OCI-LY3 (cell line): ENCODE data around the gene NOA1.
"Not testable (repeated sequence)": the region's sequence is repeated elsewhere in the genome, so short reads cannot be mapped to it uniquely, and the experiment has no call there.

ENCODE experiments used
- H2AFZ ChIP-seq: fragments of 200-600, 300-600 bp; shearing (Covaris generic); 2 replicates; pipeline ENCODE4 v1.6.0; 2014; ENCODE audit warnings: antibody characterized with exemption, low read depth, low read length
- H3K27ac ChIP-seq: fragments of 200-600, 300-600 bp; sonication (generic); 2 replicates; pipeline ENCODE4 v1.5.1; 2014; ENCODE audit warnings: mild to moderate bottlenecking, low read length, moderate library complexity, mixed read lengths
- H3K27me3 ChIP-seq: fragments of 200-600, 300-600 bp; sonication (generic); 2 replicates; pipeline ENCODE4 v1.6.1; 2014; ENCODE audit warnings: low read depth, low read length, mixed read lengths
- H3K36me3 ChIP-seq: fragments of 200-600, 300-600 bp; sonication (generic); replicated peaks from 2 replicates; pipeline ENCODE3; 2014; ENCODE audit warnings: low read depth, low read length, mixed read lengths
- H3K4me1 ChIP-seq: fragments of 300-600, 200-600 bp; sonication (generic); 2 replicates; pipeline ENCODE4 v1.6.1; 2014; ENCODE audit warnings: low read length, mixed read lengths
- H3K4me2 ChIP-seq: fragments of 200-600, 300-600 bp; sonication (generic); 2 replicates; pipeline ENCODE4 v1.6.1; 2014; ENCODE audit warnings: low read length, mixed read lengths
- H3K4me3 ChIP-seq: fragments of 300-600, 200-600 bp; sonication (generic); 2 replicates; pipeline ENCODE4 v1.5.1; 2014; ENCODE audit warnings: antibody characterized with exemption, mild to moderate bottlenecking, low read length, moderate library complexity
- H3K79me2 ChIP-seq: fragments of 300-600, 200-600 bp; shearing (Covaris generic); 2 replicates; pipeline ENCODE4 v1.6.1; 2014; ENCODE audit warnings: mild to moderate bottlenecking, low read length, mixed read lengths
- H3K9ac ChIP-seq: fragments of 300-600, 200-600 bp; shearing (Covaris generic); 2 replicates; pipeline ENCODE4 v1.6.0; 2014; ENCODE audit warnings: mild to moderate bottlenecking, low read length, moderate library complexity
- H3K9me3 ChIP-seq: fragments of 200-600, 300-600 bp; shearing (Covaris generic); 2 replicates; pipeline ENCODE4 v1.6.1; 2014; ENCODE audit warnings: low read length, mixed read lengths; ENCODE audit not compliant: insufficient read depth
- H4K20me1 ChIP-seq: fragments of 200-600, 300-600 bp; sonication (generic); 2 replicates; pipeline ENCODE4 v1.6.1; 2016; ENCODE audit warnings: low read length, mixed read lengths; ENCODE audit not compliant: insufficient read depth
- EZH2phosphoT487 ChIP-seq: fragments of 200-600 bp; shearing (Covaris generic); IDR thresholded peaks from 2 replicates; pipeline ENCODE4 v1.6.1; 2018; ENCODE audit warnings: antibody characterized with exemption, mixed run types, low read depth
- TF ChIP-seq, protein P1 (sequence below): fragments of 200-600, 300-600 bp; sonication (generic); IDR thresholded peaks from 2 replicates; pipeline ENCODE4 v1.5.1; 2014; ENCODE audit warnings: antibody characterized with exemption, low read length, low read depth

Gene NOA1

DNA sequence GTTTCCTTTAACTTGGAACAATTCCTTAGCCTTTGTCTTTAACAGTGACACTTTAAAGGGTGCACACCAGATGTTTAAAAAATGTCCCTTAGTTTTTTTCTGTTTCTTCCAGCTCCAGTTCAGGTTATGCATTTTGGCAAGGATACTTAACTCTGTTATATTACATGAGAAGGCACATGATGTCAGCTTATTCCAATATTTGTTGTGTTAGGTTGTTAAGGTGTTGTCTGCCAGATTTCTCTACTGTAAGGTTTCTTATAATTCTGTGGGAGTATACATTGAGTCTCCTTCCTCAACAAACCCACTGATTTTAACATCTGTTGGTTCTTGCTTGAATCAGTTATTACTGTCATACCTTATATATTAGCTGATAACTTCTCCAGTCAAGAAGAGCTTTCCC is 36.4 kb downstream of the NOA1 start:
- no peak overlapping the region for H3K9ac ChIP-seq
- H3K79me2 ChIP-seq: no peaks in the 10 kb centered on the region
- no peak overlapping the region for H3K4me2 ChIP-seq
- no peak overlapping the region for H3K4me3 ChIP-seq
- H2AFZ ChIP-seq: no peak overlapping the region
- no peak overlapping the region for H3K27ac ChIP-seq
- no peaks in the 10 kb centered on the region for H3K4me1 ChIP-seq
- no peaks in the 10 kb centered on the region for H3K9me3 ChIP-seq
- no peaks in the 10 kb centered on the region for H3K27me3 ChIP-seq
- no peaks in the 10 kb centered on the region; the same call in 1 of the 2 replicates for H4K20me1 ChIP-seq
- TF ChIP-seq, protein P1, sequence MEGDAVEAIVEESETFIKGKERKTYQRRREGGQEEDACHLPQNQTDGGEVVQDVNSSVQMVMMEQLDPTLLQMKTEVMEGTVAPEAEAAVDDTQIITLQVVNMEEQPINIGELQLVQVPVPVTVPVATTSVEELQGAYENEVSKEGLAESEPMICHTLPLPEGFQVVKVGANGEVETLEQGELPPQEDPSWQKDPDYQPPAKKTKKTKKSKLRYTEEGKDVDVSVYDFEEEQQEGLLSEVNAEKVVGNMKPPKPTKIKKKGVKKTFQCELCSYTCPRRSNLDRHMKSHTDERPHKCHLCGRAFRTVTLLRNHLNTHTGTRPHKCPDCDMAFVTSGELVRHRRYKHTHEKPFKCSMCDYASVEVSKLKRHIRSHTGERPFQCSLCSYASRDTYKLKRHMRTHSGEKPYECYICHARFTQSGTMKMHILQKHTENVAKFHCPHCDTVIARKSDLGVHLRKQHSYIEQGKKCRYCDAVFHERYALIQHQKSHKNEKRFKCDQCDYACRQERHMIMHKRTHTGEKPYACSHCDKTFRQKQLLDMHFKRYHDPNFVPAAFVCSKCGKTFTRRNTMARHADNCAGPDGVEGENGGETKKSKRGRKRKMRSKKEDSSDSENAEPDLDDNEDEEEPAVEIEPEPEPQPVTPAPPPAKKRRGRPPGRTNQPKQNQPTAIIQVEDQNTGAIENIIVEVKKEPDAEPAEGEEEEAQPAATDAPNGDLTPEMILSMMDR: no peak
- no peak for TF ChIP-seq EZH2phosphoT487
- peaks cover 10% of the 10 kb centered on the region for H3K36me3 ChIP-seq

DNA sequence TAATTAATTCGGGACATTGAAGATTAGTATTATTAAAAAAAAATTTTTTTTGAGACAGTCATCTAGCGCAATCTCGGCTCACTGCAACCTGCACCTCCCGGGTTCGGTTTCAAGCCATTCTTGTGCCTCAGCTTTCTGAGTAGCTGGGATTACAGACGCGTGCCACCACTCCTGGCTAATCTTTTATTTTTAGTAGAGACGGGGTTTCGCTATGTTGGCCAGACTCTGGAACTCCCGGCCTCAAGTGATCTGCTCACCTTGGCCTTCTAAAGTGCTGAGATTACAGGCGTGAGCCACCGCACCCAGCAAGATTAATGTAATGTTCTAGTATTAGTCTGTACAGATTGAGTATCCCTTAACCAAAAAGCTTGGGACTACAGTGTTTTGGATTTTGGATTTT is 37.0 kb downstream of the NOA1 start:
- H3K9ac ChIP-seq: no peak overlapping the region
- no peaks in the 10 kb centered on the region for H3K9me3 ChIP-seq
- no peaks in the 10 kb centered on the region for H3K27me3 ChIP-seq
- no peaks in the 10 kb centered on the region; the same call in 1 of the 2 replicates for H4K20me1 ChIP-seq
- no peak overlapping the region for H3K27ac ChIP-seq
- H2AFZ ChIP-seq: no peak overlapping the region
- no peak overlapping the region for H3K4me2 ChIP-seq
- H3K4me3 ChIP-seq: no peak overlapping the region
- TF ChIP-seq, protein P1: no peak
- no peak for TF ChIP-seq EZH2phosphoT487
- H3K79me2 ChIP-seq: no peaks in the 10 kb centered on the region
- H3K4me1 ChIP-seq: no peaks in the 10 kb centered on the region
- peaks cover 10% of the 10 kb centered on the region for H3K36me3 ChIP-seq

DNA sequence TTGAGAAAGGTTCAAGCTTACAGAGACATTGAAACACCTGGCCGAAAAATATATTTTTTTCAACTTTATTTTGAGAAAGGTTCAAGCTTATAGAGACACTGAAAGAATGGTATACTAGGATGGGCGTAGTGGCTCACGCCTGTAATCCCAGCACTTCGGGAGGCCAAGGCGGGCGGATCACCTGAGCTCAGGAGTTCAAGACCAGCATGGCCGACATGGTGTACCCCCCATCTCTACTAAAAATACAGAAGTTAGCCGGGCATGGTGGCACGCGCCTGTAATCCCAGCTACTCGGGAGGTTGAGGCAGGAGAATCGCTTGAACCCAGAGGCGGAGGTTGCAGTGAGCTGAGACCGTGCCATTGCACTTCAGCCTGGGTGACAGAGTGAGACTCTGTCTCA is 37.6 kb downstream of the NOA1 start:
- H2AFZ ChIP-seq, H3K27ac ChIP-seq, H3K9me3 ChIP-seq, H3K4me2 ChIP-seq, H3K4me3 ChIP-seq, H3K36me3 ChIP-seq, H3K4me1 ChIP-seq, H3K27me3 ChIP-seq, H4K20me1 ChIP-seq, H3K79me2 ChIP-seq, H3K9ac ChIP-seq: not testable (repeated sequence)

DNA sequence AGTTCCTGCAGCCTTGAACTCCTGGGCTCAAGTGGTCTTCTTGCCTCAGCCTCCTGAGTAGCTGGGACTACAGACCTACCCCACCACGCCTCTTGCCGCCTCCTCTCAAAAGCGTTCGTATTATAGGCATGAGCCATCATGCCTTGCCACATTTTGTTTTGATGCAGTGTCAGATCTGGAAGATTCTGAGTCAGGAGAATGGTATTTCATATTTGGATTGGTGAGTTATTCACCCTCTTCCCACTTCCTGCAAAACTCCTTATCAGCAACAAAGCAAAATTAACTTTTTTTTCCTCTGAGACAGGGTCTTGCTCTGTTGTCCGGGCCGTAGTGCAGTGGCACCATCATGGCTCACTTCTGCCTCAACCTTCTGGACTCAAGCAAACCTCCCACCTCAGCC is 40.1 kb downstream of the NOA1 start:
- Histone ChIP-seq H3K36me3 (peaks cover 15% of the 10 kb centered on the region), H3K4me2 (no peak overlapping the region), H3K27me3 (no peaks in the 10 kb centered on the region), H3K27ac (no peak overlapping the region), H3K4me3 (no peak overlapping the region), H3K79me2 (peaks cover 6% of the 10 kb centered on the region), H3K9ac (no peak overlapping the region), H3K4me1 (no peaks in the 10 kb centered on the region), H3K9me3 (no peaks in the 10 kb centered on the region), H4K20me1 (peaks cover 5% of the 10 kb centered on the region), H2AFZ (no peak overlapping the region)
- TF ChIP-seq, protein P1: no peak
- TF ChIP-seq EZH2phosphoT487: no peak

DNA sequence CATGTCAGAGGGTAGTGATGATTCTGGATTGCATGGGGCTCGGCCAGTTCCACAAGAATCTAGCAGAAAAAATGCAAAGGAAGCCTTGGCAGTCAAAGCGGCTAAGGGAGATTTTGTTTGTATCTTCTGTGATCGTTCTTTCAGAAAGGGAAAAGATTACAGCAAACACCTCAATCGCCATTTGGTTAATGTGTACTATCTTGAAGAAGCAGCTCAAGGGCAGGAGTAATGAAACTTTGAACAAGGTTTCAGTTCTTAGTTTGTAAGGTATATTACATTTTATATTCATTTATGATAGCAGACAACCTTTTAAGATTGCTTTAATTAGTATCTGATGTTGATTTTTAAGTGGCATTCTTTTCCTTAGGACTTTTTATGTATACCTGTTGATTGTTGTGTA is 45.5 kb downstream of the NOA1 start:
- no peaks in the 10 kb centered on the region for H3K27me3 ChIP-seq
- H3K79me2 ChIP-seq: peaks cover 27% of the 10 kb centered on the region
- H3K27ac ChIP-seq: no peak overlapping the region
- H2AFZ ChIP-seq: no peak overlapping the region
- peaks cover 40% of the 10 kb centered on the region for H3K36me3 ChIP-seq
- H3K4me3 ChIP-seq: no peak overlapping the region
- peaks cover 13% of the 10 kb centered on the region for H3K4me1 ChIP-seq
- peak overlapping the region; percentile 45 for H3K4me2 ChIP-seq
- H3K9ac ChIP-seq: no peak overlapping the region
- peaks cover 19% of the 10 kb centered on the region for H4K20me1 ChIP-seq
- TF ChIP-seq, protein P1: no peak
- no peak for TF ChIP-seq EZH2phosphoT487
- H3K9me3 ChIP-seq: no peaks in the 10 kb centered on the region
